GM12878 (cell line): ENCODE data around the gene PRCD. TPM values are rescaled to one million over a fixed set of nuclear protein-coding genes. Genes with fewer than 3 reads are reported as not detected.
A peak's percentile ranks its signal among the peaks of the same experiment; 100 is the strongest.
"Not testable (repeated sequence)": the region's sequence is repeated elsewhere in the genome, so short reads cannot be mapped to it uniquely, and the experiment has no call there.

ENCODE experiments used
- ATAC-seq: fragments of 200-7000 bp; cut with Tn5 transposase; 3 replicates; pipeline ENCODE4 v1.9.1; 2020; ENCODE audit warnings: mild to moderate bottlenecking, moderate library complexity
- BruUV-seq: library from RNA; stranded (reverse); fragments of 400-500 nt; replicated peaks from 2 replicates; lab custom pipeline; 2021; lab: Mats Ljungman, UMichigan
- CTCF ChIA-PET: fragments of 300-600 bp; sonication (Branson Sonifier 250); formaldehyde crosslinking; extraction: SDS; loops from one replicate; lab custom pipeline; 2021; ENCODE audit warnings: inconsistent platforms; lab: Yijun Ruan, JAX
- POLR2A ChIA-PET: fragments of 350-600 bp; formaldehyde crosslinking; extraction: SDS; loops from one replicate; lab custom pipeline; 2021; ENCODE audit warnings: inconsistent platforms; lab: Charles Lee
- RAD21 ChIA-PET: fragments of 300-600 bp; sonication (Branson Sonifier 250); formaldehyde crosslinking; loops from one replicate; lab custom pipeline; 2023; ENCODE audit warnings: antibody characterized with exemption; ENCODE audit not compliant: unreplicated experiment; lab: Charles Lee
- SMC1A ChIA-PET: fragments of 300-600 bp; sonication (Branson Sonifier 250); formaldehyde crosslinking; loops from one replicate; lab custom pipeline; 2023; ENCODE audit not compliant: unreplicated experiment, uncharacterized antibody; lab: Charles Lee
- DNase-seq: peaks from one replicate; pipeline ENCODE4 v3.0.0-alpha.2; 2011; ENCODE audit warnings: low read depth, low spot score
- FAIRE-seq: peaks from 3 replicates; lab custom pipeline; 2011; peaks lifted over from hg19 to GRCh38; lab: Jason Lieb, UNC
- H2AFZ ChIP-seq: 2 replicates; pipeline ENCODE4 v1.6.0; 2011; ENCODE audit warnings: low read depth, low read length, control low read depth; ENCODE audit not compliant: control insufficient read depth
- H3K27ac ChIP-seq: 2 replicates; pipeline ENCODE4 v1.5.1; 2011; ENCODE audit warnings: control low read depth; ENCODE audit not compliant: control insufficient read depth, insufficient read depth
- H3K27me3 ChIP-seq, 2 experiments: replicated peaks in 1 of 2; 2 replicates each; pipeline versions ENCODE4 v1.6.0 to v1.6.1; 2011; ENCODE audit warnings: low read length in 1 of 2; ENCODE audit not compliant: control insufficient read depth in 2 of 2, insufficient read depth in 2 of 2
- H3K36me3 ChIP-seq, 2 experiments: 2 replicates each; pipeline ENCODE4 v1.5.1; 2011; ENCODE audit warnings: low read length in 1 of 2; ENCODE audit not compliant: control insufficient read depth in 2 of 2, insufficient read depth in 2 of 2
- H3K4me1 ChIP-seq: 2 replicates; pipeline ENCODE4 v1.6.1; 2011; ENCODE audit warnings: mild to moderate bottlenecking, low read length, moderate library complexity, mixed read lengths; ENCODE audit not compliant: control insufficient read depth, insufficient read depth
- H3K4me2 ChIP-seq: 2 replicates; pipeline ENCODE4 v1.6.0; 2011; ENCODE audit warnings: control low read depth; ENCODE audit not compliant: control insufficient read depth, insufficient read depth
- H3K4me3 ChIP-seq: fragments of 200-600 bp; sonication (generic); 2 replicates; pipeline ENCODE4 v1.5.1; 2016
- H3K79me2 ChIP-seq: 2 replicates; pipeline ENCODE4 v1.6.0; 2011; ENCODE audit warnings: low read length; ENCODE audit not compliant: control insufficient read depth, insufficient read depth
- H3K9ac ChIP-seq: 2 replicates; pipeline ENCODE4 v1.8.0; 2011; ENCODE audit warnings: low read length, control low read depth, mixed read lengths; ENCODE audit not compliant: control insufficient read depth, insufficient read depth
- H3K9me3 ChIP-seq: replicated peaks from 3 replicates; pipeline ENCODE4 v1.5.1; 2011; ENCODE audit warnings: mild to moderate bottlenecking, low read length; ENCODE audit not compliant: control insufficient read depth, insufficient read depth
- H4K20me1 ChIP-seq: 2 replicates; pipeline ENCODE4 v1.6.0; 2011; ENCODE audit not compliant: control insufficient read depth, insufficient read depth
- MTA2 ChIP-seq: fragments of 450-650 bp; IDR thresholded peaks from 2 replicates; pipeline ENCODE4 v1.6.1; 2016; ENCODE audit warnings: low read depth, mild to moderate bottlenecking, moderate library complexity
- POLR2AphosphoS5 ChIP-seq: IDR thresholded peaks from 2 replicates; pipeline ENCODE4 v1.6.1; 2011; ENCODE audit warnings: mild to moderate bottlenecking, low read length, inconsistent platforms
- RCOR1 ChIP-seq: conservative IDR thresholded peaks from 2 replicates; pipeline ENCODE4 v1.6.1; 2012; ENCODE audit warnings: low read depth, low read length, improper control_type of control experiment
- SIX5 ChIP-seq: IDR thresholded peaks from 2 replicates; pipeline ENCODE4 v1.6.1; 2011; ENCODE audit warnings: mild to moderate bottlenecking, low read depth, low read length, moderate library complexity; ENCODE audit not compliant: severe bottlenecking
- WGBS: methylation state at CpG from one replicate; pipeline ENCODE4 v1.1.6; 2016; ENCODE audit warnings: low lambda C conversion rate; ENCODE audit not compliant: insufficient replicate concordance, insufficient coverage; ENCODE audit errors: missing lambda C conversion rate; 5-methylcytosine and 5-hydroxymethylcytosine counted together
- in situ Hi-C: fragments of 300-500 bp; cut with MboI; formaldehyde crosslinking; loops from 9 replicates; pipeline ENCODE4 v1.14.3; 2018; ENCODE audit warnings: mixed read lengths
- intact Hi-C: fragments of 100-400 bp; cut with micrococcal nuclease; formaldehyde crosslinking; loops from one replicate; pipeline ENCODE4 v1.14.2; 2022; ENCODE audit not compliant: unreplicated experiment
- polyA plus RNA-seq, 11 experiments: library from polyadenylated mRNA; depleted of rRNA in 4 of 11; unstranded in 6 of 11; stranded (reverse) in 5 of 11; fragments of >200 nt; fragmentation: Nextera tagmentation in 4 of 11; fragmentation: Illumina TruSeq in 1 of 11; extraction: Ambion mirVana in 4 of 11; extraction: Trizol in 1 of 11; gene quantifications; 1 replicate in 1 of 11; 2 replicates in 10 of 11; pipeline versions ENCODE4 v1.2.1 to v1.2.3, GENCODE V29; 2011 to 2016; ENCODE audit warnings: inconsistent platforms in 2 of 11, missing spikeins in 2 of 11, low read depth in 1 of 11
- total RNA-seq, 4 experiments: library from RNA; depleted of rRNA in 3 of 4; stranded (reverse); fragments of >200 nt in 3 of 4; fragmentation: Illumina TruSeq in 1 of 4; extraction: Trizol in 1 of 4; gene quantifications; 2 replicates each; pipeline versions ENCODE4 v1.2.1 to v1.2.3, GENCODE V29; 2013 to 2021

PRCD gene
- total and polyA plus RNA-seq, 10 of the 15 experiments (the other 5 are each of a cell fraction or from before 2014, with no cell fraction given) = 0.18 to 0.95 (median 0.34) TPM; not detected in 4

DNA sequence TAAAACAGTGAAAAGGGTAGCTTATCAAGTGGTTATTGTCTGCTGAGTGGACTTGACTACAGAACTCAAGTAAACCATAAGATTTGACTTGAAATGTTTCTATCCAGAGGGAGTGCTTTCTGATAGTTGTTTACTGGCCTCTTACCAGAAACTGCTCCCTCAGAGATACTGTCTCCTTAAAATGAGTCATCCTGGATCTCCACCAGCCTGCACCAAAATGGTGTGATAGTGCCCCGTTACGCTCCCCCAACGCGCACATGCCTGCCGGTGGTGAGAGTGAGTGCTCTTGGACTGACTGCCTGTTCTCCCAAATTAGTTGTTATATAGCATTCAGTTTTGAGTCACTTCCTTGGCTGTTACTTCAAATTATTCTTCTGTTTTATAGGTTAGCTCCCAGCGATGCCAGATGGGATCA is 22.9 kb downstream of the PRCD start:
- Histone ChIP-seq H3K4me3 (0 out of 2 replicates have a peak overlapping the region, but pooled peaks have one; percentile 1), H3K27ac (peak overlapping the region; percentile 33; the same call in 1 of the 2 replicates), H3K9ac (no peak overlapping the region; the same call in 1 of the 2 replicates), H2AFZ (no peak overlapping the region), H3K4me1 (peaks cover 23% of the 10 kb centered on the region), H3K9me3 (no peaks in the 10 kb centered on the region), H4K20me1 (peaks cover 3% of the 10 kb centered on the region; the same call in 1 of the 2 replicates), H3K27me3 (no peaks in the 10 kb centered on the region), H3K36me3 (peaks cover 7 to 26% of the 10 kb centered on the region in 2 experiments), H3K4me2 (peak overlapping the region; percentile 62), H3K79me2 (peaks cover 49% of the 10 kb centered on the region)
- TF ChIP-seq SIX5 = no peak
- TF ChIP-seq MTA2 = no peak
- TF ChIP-seq RCOR1 = no peak
- peak; percentile 44; the same call in 1 of the 2 replicates for TF ChIP-seq POLR2AphosphoS5
- no TSS peak for BruUV-seq
- POLR2A ChIA-PET = interaction anchor here (0.7 to 1.7 kb wide), 2 partner anchors 17 to 131 kb away, joined by 3 to 5 read pairs; no protein-coding TSS in a partner anchor
- RAD21 ChIA-PET = interaction anchor here (1.0 to 1.2 kb wide), 2 partner anchors 17 to 35 kb away, joined by 3 read pairs; no protein-coding TSS in a partner anchor
- SMC1A ChIA-PET = interaction anchor here (1.0 to 7.2 kb wide), 2 partner anchors 12 to 62 kb away, joined by 3 to 87 read pairs; no protein-coding TSS in a partner anchor
- FAIRE-seq = no peak
- ATAC-seq = peak; percentile 9; the same call in 2 of the 3 replicates
- intact Hi-C loops (loop anchor here (10.0 kb wide), 1 partner anchor 132 kb away; no protein-coding TSS in a partner anchor), in situ Hi-C loops (no loop called here)
- DNase-seq = no peak
- CTCF ChIA-PET = interaction anchor here (0.6 to 1.4 kb wide), 3 partner anchors 33 to 485 kb away, joined by 3 read pairs; no protein-coding TSS in a partner anchor
- 77% methylated on average over 6 of the region's 6 CpGs for WGBS

DNA sequence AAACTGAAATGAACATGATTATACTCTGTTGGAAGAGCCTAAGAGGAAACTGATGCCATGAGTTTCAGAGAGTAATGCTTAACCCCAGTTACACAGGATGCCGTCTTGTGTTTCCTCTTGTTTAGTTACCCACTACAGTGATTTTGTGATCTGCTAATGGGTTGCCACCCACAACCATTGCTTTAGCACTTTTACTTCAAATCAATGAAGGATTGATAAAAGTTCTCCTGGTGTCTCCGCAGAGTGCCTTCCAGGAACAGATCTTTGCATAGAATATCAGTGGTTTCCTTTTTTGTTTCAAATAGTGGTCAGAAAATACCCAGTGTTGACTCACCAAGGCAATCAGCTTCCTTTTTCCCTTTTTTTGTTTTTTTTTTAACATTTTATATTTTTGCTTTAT is 23.5 kb downstream of the PRCD start:
- ChIA-PET SMC1A (interaction anchor here (1.0 kb wide), 1 partner anchor 26 kb away, joined by 4 read pairs; no protein-coding TSS in a partner anchor), CTCF (interaction anchor here (0.6 to 0.7 kb wide), 2 partner anchors 34 to 484 kb away, joined by 3 read pairs; no protein-coding TSS in a partner anchor), POLR2A (interaction anchor here (1.7 kb wide), 1 partner anchor 17 kb away, joined by 3 read pairs; no protein-coding TSS in a partner anchor)
- H3K4me2 ChIP-seq, H4K20me1 ChIP-seq, DNase-seq, BruUV-seq, H3K4me3 ChIP-seq, H3K9ac ChIP-seq, FAIRE-seq, RAD21 ChIA-PET, H2AFZ ChIP-seq, ATAC-seq, H3K27me3 ChIP-seq, in situ Hi-C loops, H3K27ac ChIP-seq, H3K9me3 ChIP-seq: not testable (repeated sequence)
- peaks cover 7 to 26% of the 10 kb centered on the region in 2 experiments for H3K36me3 ChIP-seq
- intact Hi-C loops = loop anchor here (10.0 kb wide), 1 partner anchor 131 kb away; no protein-coding TSS in a partner anchor
- peaks cover 23% of the 10 kb centered on the region for H3K4me1 ChIP-seq
- H3K79me2 ChIP-seq = peaks cover 43% of the 10 kb centered on the region
- 25% methylated on average over 2 of the region's 2 CpGs for WGBS
